HG03066 (cell line): ENCODE results near the gene DLGAP4.

ENCODE experiments used
- ATAC-seq: cut with Tn5 transposase; IDR thresholded peaks from one replicate; pipeline ENCODE4 v1.9.1; 2021; ENCODE audit warnings: low read depth; ENCODE audit not compliant: unreplicated experiment

Gene DLGAP4

DNA sequence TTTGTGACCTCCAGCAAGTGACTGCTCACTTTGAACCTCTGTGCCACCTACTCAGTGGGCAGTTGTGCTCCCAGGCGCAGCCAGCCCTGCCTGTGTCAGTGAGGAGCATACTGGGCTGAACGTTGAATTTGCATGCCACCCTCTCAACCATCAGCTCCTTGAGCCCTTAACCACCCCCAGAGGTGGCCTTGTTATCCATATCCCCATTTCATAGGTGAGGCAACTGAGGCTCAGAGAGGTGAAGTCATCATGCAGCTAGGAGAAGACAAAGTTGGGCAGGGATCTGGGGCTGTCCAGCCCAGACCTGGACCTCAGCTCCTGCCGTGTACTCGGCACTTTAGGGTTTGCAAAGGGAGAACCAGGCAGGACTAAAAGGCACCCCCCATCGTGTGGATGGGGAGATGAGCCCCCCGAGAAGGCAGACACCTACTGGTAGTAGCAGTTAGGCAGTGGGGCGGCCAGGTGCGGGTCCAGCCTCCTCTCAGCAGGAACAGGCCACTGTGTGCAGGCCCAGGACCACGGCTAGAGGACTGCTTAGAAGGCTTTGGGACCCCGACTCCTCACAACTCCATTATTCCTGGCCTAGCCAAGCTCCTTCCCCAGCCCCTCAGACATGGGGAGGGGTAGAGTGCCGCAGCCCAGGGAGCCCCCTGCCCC, 134.4 kb downstream of the DLGAP4 start:
- no peak for ATAC-seq

DNA sequence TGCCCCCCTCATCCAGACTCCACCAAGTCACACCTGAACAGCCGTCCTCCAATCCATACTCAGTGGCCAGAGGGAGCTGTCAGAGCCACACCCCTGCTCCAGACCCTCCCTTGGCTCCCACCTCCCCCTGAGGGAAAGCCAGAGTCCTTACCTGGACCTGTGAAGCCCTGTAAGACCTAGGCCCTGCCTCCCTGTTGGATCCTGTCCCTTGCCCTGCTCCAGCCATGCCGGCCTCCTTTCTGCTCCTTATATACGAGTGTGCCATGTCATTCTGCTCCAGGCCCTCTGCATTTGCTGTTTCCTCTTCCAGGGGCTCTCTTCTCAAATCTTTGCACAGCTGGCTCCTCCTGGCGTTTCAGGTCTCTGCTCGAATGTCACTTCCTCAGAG, 134.9 kb downstream of the DLGAP4 start:
- ATAC-seq: no peak

DNA sequence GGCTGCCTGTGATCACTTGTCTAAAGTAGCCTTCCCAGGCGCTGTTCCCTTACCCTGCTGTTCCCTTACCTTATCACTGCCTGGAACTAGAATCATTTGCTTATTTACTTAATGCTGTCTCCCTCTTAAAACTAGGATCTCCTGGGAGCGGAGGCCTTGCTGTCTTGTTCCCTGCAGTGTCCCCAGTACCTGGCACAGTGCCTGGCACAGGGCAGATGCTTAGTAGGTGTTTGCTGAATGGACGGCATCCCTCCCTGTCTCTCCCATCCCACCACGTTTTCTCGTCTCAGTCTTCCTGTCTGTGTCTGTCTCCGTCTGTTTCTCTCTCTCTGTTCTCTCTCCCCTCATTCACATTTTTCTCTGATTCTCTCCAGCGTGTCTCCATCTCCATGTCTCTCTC, 135.3 kb downstream of the DLGAP4 start:
- ATAC-seq: no peak

DNA sequence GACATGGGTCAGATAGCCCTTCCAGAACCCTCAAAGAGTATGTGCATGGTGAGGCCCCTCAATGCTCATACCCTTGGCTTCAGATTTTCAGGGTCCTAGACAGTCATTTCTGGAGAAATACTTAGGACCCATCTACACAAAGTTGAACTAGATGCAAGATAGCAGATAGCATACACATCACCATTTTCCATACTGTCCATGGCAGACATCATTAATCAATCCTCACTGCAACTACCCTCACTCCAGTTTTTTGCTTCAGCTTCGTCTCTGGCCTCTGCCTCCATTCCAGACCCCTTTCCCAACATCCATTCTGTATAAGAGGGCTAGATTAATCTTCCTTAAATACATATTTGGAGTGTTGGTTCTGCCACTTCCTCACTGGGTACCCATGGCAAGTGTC, 139.7 kb downstream of the DLGAP4 start:
- ATAC-seq: no peak

DNA sequence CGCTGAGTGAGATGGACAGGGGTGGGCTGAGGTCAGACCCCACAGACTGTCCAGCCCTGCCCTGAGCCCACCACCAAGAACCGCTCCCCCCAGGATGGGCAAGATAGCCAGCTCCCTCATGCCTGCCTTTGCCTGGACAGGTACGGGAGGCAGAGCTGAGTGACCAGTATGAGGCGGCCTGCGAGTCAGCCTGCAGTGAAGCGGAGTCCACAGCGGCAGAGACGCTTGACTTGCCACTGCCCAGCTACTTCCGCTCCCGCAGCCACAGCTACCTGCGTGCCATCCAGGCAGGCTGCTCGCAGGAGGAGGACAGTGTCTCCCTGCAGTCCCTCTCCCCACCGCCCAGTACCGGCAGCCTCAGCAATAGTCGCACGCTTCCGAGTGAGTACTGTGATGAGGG, 140.4 kb downstream of the DLGAP4 start:
- ATAC-seq: no peak

DNA sequence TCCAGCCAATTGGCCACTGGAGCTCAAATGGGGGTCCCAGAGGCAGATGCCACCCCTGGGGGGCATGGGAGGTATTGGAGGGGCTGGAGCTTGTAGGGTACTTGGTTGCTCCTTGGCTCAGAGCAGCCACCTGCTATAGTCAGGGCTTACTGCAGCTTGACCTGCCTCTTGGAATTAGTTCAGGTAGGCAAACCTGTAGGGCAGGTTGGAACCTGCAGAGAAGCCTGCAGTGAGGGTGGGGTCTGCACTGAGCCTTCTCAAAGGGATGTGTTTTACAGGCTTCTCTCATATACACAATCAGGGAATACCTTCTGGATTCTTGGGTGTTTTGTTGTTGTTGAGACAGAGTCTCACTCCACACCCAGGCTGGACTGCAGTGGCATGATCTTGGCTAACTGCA, 141.0 kb downstream of the DLGAP4 start:
- ATAC-seq: no peak

DNA sequence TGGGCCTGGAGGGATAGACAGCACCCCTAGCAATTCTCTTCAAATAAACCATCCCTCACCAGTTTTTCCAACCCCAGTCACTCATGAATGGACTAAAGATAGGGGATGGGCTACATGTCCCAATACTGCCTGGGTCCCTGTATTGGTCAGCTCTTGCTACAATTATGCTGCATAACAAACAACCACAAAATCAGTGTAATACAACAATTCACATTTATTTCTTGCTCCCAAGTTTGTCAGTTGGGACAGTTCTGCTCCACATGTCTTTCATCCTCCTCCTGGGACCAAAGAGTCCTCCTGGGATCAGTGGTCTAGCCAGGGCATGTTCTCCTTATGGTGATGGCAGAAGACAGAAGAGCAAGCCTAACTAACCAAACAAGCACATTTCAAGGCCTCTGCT, 143.5 kb downstream of the DLGAP4 start:
- ATAC-seq: no peak

DNA sequence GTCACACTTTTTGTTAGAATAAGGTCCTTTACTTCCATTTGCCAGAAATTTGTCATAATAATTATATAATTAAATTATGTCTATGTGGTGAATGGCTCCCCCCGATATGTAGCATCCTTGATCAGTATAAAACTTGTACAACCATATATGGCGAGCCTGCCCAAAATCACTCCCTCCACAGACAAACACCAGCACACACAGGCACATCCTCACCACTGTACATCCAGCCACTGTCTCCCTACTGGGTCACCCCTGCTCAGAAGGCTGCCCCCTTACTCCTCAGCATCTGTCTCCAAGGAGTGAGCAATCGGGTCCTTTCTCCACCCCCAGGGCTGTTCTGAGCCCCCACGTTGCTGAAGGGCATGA, 148.2 kb downstream of the DLGAP4 start:
- ATAC-seq: no peak

DNA sequence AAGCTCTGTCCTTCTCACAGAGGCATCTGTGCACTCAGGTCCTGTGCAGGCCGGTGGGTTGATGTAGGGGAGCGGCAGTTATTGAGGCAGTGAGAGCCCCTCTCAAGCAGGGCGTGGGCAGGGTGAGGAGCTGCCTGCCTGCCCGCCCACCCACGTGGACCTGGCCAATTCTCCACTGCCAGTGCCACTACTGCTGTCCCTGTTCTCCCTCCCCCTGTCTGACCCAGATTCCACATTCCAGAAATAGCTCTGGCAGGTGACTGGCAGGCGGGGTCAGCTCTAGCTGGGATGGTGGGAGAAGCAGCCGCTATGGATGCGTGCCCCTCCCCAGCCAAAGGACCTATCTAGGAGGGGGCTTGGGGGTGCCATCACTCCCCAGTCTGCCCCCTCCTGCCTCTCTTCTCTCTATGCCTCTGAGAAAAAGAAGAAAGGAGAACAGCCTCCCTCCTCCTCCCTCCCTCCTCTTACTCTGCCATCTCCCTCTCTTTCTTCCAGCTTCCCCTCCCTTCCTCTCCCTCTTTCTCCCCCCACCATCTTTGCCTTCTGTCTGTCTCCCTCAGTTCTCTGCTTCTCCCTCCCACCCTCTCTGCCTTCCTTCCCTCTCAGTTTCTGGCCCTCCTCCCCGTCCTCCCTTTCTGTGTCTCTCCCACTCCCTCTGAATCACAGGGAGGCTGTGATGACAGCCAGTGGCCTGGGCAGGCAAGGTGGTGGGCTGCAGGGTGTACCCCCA, 148.7 kb downstream of the DLGAP4 start:
- no peak for ATAC-seq

DNA sequence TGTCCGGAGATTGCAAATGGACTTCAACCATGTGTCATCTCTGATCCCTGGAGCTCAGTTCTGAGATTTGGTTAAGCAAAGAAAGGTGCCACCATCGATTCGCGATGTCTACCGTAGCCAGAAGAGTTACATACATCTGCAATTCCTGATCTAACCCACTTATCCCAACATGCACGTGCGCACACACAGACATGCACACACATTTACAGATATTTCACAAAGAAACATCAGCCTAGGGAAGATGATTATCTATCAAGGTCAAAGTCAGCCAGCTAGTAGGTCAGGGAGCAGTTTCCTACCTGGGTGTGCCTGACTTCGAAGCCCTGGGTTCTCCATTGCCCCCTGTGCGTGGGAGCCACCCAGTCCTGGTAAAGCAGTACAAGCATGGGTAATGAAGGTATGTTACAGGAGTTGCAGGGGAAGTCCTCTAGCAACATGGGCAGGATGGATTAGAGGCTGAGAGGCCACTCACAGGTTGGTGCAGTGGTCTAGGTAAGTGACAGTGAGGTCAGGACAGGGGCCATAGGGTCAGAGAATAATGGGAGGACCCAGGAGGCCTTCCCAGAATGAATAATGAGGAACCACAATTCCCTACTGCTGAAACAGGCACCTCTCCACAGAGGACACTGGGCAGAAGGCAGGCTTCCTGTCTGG, 150.0 kb downstream of the DLGAP4 start:
- ATAC-seq: no peak

DNA sequence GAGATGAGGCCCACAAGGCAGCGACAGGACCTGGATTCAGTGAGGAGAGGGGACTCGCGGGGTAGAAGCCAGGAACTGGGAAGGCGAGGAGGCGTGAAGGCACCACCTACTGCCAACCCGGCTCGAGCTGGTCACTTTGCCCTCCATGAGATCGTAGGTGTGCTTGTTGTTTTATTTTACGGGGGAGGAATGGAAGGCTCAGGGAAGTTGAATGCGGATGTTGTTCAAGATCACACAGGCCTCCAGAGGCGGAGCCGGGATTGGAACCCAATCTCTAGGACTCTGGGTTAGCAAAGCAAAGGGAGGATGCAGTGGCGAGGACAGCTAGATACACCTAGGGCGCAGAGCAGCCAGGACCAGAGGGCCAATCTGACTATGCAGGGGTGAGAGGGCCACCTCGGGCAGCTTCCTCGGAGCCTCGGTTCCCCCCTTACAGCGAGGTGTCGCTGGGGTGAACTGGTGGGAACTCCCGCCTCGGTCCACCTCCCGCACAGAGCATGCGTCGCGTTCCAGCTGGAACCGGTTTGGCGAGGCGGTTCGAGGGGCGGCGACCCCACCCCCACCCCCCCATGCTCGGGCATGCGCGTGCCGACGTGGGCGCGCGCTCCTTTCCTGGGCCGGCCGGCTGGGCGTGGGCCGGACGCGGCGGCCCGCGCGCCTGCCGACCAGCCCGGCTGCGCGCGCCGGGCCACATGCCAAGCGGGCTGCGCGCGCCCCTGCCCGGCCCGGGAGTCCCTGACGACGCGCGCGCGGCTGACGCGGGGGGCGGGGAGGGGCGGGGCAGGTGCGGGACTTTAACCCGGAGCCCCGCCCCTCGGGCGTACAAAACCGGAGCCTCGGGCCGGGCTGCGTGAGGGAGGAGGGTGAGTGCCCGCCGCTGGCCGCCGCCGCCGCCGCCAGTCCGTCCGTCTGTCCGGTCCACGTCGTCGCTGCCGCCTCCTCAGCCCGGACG, 154.8 kb downstream of the DLGAP4 start:
- ATAC-seq: peak; percentile 54

DNA sequence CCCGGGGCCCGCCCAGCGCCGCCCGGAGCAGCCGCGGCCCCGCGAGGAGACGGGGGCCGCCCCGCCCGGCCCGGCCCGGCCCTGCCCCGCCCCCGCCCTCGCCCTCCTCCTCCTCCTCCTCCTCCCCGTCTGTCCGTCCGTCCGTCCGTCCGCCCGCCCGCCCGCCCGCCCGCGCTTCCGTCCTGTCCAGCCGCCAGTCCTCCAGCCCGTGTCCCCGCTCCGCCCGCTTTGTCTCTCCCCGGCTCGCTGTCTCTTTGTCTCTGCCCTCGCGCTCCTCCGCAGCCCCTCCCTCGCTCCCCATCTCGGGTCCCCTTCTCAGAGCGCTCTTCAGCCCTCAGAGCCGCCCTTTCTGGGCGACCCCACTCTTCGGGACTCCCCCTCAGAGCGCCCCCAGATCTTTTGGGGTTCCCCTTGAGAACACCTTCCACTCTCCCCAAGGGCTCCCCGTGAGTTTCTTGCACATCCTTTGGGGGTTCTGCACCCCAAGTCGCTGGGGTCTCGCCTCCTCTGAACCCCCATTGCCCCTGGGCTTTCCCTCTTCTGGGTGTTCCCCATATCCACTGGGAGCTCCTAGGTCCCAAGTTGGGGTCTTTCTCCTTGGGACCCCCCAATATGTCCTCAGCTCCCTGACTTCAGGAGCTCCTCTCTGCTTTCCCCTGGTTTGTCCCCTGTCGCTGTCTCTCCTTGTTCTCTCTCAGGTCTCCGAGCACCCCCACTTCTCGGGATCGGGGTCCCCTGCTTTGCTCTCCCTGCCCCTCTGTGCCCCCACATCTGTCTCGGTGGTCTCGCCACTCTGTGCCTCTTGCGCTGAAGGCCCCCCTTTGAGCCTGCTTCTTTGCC, 155.7 kb downstream of the DLGAP4 start:
- peak; percentile 11 for ATAC-seq

DNA sequence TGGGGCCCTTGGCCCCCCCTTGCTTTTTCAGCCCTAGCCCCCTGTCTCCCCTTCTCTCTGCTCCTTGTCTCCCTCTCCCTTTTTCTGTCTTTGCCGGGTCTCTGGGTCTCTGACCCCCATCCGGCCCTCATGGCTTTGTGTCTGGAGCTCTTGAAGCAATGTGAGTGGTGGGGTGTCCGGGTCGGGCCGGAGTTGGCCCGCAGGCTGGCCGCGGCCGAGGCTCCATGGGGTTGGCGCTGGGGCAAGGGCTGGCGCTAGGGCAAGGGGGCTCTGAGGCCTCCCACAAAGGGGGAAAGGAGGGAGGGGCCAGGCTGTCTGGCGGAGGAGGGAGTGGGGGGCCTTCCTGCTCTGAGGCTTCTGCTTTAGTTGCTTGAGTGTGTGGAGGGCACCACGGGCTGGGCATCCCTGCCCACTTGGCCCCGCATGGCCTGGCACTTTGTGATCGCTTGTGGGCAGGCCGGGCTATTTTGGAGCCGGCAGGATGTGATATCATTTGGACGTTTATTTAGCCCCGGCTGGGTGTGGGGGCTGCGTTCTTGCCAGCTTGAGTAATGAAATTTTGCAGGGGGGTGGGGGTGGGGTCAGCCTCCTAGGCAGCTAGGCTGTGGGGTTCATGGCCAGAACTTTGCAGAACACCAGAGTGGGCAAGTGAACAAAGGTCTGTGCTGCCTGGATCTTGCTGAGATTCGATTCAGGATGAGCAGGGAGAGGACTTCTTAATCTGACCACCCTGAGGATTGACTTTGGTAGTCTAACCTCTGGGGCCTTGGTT, 156.5 kb downstream of the DLGAP4 start:
- no peak for ATAC-seq

DNA sequence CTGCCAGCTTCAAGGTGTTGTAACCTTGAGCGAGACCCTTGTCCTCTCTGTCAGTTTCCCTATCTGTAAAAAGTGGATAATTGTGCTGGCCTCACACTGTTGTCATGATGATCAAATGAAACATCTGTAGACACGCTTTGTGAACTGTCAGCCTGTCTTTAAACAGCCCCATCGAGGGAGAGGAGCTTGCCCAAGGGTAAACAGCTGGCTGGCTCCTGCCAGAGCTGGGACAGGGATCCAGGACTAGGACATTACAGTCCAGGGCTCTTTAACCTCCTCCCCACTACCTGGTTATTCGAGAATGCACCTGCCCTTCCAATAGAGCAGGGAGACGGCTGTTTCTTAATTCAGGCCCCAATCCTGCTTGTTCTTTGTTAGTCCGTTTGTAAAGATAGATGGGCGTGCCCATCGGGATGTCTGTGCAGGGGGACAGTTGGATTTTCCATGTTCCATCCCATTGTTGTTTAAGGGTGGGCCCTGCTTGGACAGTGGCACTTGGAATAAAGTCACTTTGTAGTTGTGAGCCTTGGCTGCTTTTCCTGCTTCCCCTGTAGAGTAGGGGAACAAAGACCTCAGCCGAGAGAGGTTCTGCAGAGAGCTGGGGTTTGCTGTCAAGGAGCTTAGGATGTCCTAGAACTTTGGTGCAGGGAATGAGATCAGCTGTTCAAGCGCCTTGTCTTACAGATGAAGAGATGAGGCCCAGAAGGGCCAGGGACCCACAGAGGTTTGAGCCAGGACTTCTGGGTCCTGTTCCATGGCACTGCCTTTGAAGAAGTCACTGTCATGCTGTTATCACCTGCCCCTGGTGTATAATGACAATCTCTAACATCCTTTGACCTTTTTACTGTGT, 157.3 kb downstream of the DLGAP4 start:
- ATAC-seq: no peak

DNA sequence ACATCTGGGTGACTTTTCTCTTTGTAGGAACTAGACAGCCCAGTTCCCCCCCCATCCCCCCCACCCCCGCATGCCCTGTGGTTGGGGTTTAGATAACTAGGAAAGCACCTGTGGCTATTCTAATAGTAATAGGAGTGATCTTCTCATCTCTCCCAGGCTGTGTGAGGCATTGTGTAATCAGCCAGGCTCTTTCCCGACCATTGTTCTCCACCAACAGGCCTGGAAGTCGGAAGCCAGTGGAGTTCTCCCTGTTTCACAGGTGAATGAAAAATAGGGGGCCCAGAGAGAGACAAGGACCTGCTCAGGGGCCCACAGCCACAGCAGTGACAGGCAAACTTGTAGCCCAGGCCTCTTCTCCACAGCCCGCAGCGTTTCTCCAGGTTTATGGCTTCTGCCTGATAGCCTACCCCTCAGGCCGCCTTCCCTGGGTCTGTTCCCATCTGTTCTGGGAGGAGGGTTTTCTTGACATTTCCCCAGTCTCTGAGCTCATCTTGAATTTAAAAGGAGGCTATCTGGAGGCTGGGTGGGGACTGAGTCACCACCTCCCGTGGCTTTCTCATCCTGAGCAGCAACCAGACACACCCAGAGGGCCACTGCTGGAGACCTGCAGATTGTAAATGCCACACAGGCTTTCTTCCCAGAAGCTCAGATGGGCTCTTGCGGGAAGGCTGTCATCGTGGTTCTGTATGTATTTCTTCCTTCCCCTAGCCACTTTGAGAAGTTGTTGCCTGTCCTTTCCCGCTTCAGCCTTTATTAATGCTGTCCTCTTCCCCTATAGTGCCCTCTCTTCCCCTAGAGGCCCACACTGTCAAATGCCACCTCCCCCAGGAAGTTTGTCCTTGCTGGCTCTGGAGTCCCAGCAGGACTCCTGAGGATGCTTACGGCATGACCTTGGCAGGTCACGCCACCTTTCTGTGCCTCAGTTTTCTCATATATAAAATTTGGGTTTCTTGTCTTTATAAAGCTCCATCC, 159.3 kb downstream of the DLGAP4 start:
- no peak for ATAC-seq

DNA sequence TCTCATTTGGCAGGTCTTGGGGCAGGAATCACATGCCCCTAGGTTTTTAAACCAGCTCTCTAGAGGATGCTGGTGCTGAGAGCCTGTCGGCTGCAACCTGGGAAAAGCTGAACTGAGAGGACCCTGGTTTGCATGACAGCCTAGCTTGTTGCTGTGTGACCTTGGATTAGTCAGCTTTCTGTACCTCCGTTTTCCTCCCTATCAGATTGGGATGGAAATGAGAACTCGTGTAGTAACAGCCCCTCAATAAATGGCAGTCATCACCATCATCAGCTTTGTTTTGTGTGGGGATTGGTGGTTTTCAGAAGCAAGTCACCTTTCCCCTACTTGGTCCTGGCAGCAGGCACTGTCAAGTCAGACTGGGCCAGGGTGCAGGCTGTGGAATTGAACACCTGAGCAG, 159.9 kb downstream of the DLGAP4 start:
- no peak for ATAC-seq
